ENCODE measurements around the gene ITGBL1.
A peak's percentile ranks its signal among the peaks of the same experiment; 100 is the strongest.

ITGBL1 gene

GRCh38 chr13:101453784-101454201 lies 1.3 kb downstream of the ITGBL1 start:
- H3K4me3 ChIP-seq (ENCODE audit: low read length in 2 of 2), result peak overlapping the region in 1 of 2 donors; percentile 69
- no peaks in the 10 kb centered on the region for H3K36me3 ChIP-seq (ENCODE audit: control insufficient read depth in 2 of 2, insufficient read depth in 2 of 2, low read length in 2 of 2)
- peaks cover 4% of the 10 kb centered on the region for H3K4me1 ChIP-seq (ENCODE audit: control insufficient read depth, insufficient read depth, low read length)
- peaks cover 2 to 12% of the 10 kb centered on the region in 2 donors for H3K27me3 ChIP-seq (ENCODE audit: control insufficient read depth in 1 of 2, insufficient read depth in 2 of 2, low read length in 2 of 2)
- no peak overlapping the region for H3K27ac ChIP-seq (ENCODE audit: low read length)
- H3K9me3 ChIP-seq (ENCODE audit: control insufficient read depth in 2 of 2, low read length in 2 of 2), result no peaks in the 10 kb centered on the region
- H3K9ac ChIP-seq (ENCODE audit: low read length in 2 of 2), result no peak overlapping the region

- H3K9me3 ChIP-seq (ENCODE audit: control insufficient read depth in 2 of 2, low read length in 2 of 2), result no peaks in the 10 kb centered on the region
- no peak overlapping the region for H3K4me3 ChIP-seq (ENCODE audit: low read length in 2 of 2)
- H3K27ac ChIP-seq (ENCODE audit: low read length), result no peak overlapping the region
Measured at GRCh38 chr13:101454767-101455166, 2.3 kb downstream of the ITGBL1 start.

GRCh38 chr13:101455863-101456262 lies 3.4 kb downstream of the ITGBL1 start:
- H3K27me3 ChIP-seq (ENCODE audit: control insufficient read depth in 1 of 2, insufficient read depth in 2 of 2, low read length in 2 of 2), result peaks cover under 1 to 12% of the 10 kb centered on the region in 2 donors
- H3K9ac ChIP-seq (ENCODE audit: low read length in 2 of 2), result no peak overlapping the region
- H3K4me1 ChIP-seq (ENCODE audit: control insufficient read depth, insufficient read depth, low read length), result peaks cover 4% of the 10 kb centered on the region
- H3K9me3 ChIP-seq (ENCODE audit: control insufficient read depth in 2 of 2, low read length in 2 of 2), result no peaks in the 10 kb centered on the region
- H3K27ac ChIP-seq (ENCODE audit: low read length), result no peak overlapping the region
- no peaks in the 10 kb centered on the region for H3K36me3 ChIP-seq (ENCODE audit: control insufficient read depth in 2 of 2, insufficient read depth in 2 of 2, low read length in 2 of 2)
- no peak overlapping the region for H3K4me3 ChIP-seq (ENCODE audit: low read length in 2 of 2)

More at GRCh38 chr13:101454767-101455166, 2.3 kb downstream of the ITGBL1 start:
- peaks cover 4% of the 10 kb centered on the region for H3K4me1 ChIP-seq (ENCODE audit: control insufficient read depth, insufficient read depth, low read length)
- no peak overlapping the region for H3K9ac ChIP-seq (ENCODE audit: low read length in 2 of 2)
- no peaks in the 10 kb centered on the region for H3K36me3 ChIP-seq (ENCODE audit: control insufficient read depth in 2 of 2, insufficient read depth in 2 of 2, low read length in 2 of 2)
- H3K27me3 ChIP-seq (ENCODE audit: control insufficient read depth in 1 of 2, insufficient read depth in 2 of 2, low read length in 2 of 2), result peaks cover 2 to 12% of the 10 kb centered on the region in 2 donors

GRCh38 chr13:101457176-101457575 lies 4.7 kb downstream of the ITGBL1 start:
- Histone ChIP-seq H3K4me3 (ENCODE audit: low read length in 2 of 2) (no peak overlapping the region), H3K27ac (ENCODE audit: low read length) (no peak overlapping the region)

GRCh38 chr13:101465877-101466276 lies 13.4 kb downstream of the ITGBL1 start:
- Histone ChIP-seq H3K36me3 (ENCODE audit: control insufficient read depth in 2 of 2, insufficient read depth in 2 of 2, low read length in 2 of 2) (no peaks in the 10 kb centered on the region), H3K4me3 (ENCODE audit: low read length in 2 of 2) (no peak overlapping the region), H3K9me3 (ENCODE audit: control insufficient read depth in 2 of 2, low read length in 2 of 2) (no peaks in the 10 kb centered on the region), H3K4me1 (ENCODE audit: control insufficient read depth, insufficient read depth, low read length) (no peaks in the 10 kb centered on the region), H3K27me3 (ENCODE audit: control insufficient read depth in 1 of 2, insufficient read depth in 2 of 2, low read length in 2 of 2) (no peaks in the 10 kb centered on the region), H3K27ac (ENCODE audit: low read length) (no peak overlapping the region), H3K9ac (ENCODE audit: low read length in 2 of 2) (no peak overlapping the region)

More at GRCh38 chr13:101457176-101457575, 4.7 kb downstream of the ITGBL1 start:
- peaks cover 4% of the 10 kb centered on the region for H3K4me1 ChIP-seq (ENCODE audit: control insufficient read depth, insufficient read depth, low read length)
- no peaks in the 10 kb centered on the region for H3K36me3 ChIP-seq (ENCODE audit: control insufficient read depth in 2 of 2, insufficient read depth in 2 of 2, low read length in 2 of 2)
- H3K9ac ChIP-seq (ENCODE audit: low read length in 2 of 2), result no peak overlapping the region
- peaks cover 0 to 10% of the 10 kb centered on the region in 2 donors for H3K27me3 ChIP-seq (ENCODE audit: control insufficient read depth in 1 of 2, insufficient read depth in 2 of 2, low read length in 2 of 2)
- H3K9me3 ChIP-seq (ENCODE audit: control insufficient read depth in 2 of 2, low read length in 2 of 2), result no peaks in the 10 kb centered on the region

GRCh38 chr13:101467415-101467814 lies 14.9 kb downstream of the ITGBL1 start:
- Histone ChIP-seq H3K4me3 (ENCODE audit: low read length in 2 of 2) (no peak overlapping the region), H3K4me1 (ENCODE audit: control insufficient read depth, insufficient read depth, low read length) (no peaks in the 10 kb centered on the region), H3K9ac (ENCODE audit: low read length in 2 of 2) (no peak overlapping the region), H3K9me3 (ENCODE audit: control insufficient read depth in 2 of 2, low read length in 2 of 2) (no peaks in the 10 kb centered on the region), H3K36me3 (ENCODE audit: control insufficient read depth in 2 of 2, insufficient read depth in 2 of 2, low read length in 2 of 2) (no peaks in the 10 kb centered on the region), H3K27ac (ENCODE audit: low read length) (no peak overlapping the region), H3K27me3 (ENCODE audit: control insufficient read depth in 1 of 2, insufficient read depth in 2 of 2, low read length in 2 of 2) (no peaks in the 10 kb centered on the region)

- H3K9me3 ChIP-seq (ENCODE audit: control insufficient read depth in 2 of 2, low read length in 2 of 2), result peaks cover 0 to 3% of the 10 kb centered on the region in 2 donors
- no peaks in the 10 kb centered on the region for H3K36me3 ChIP-seq (ENCODE audit: control insufficient read depth in 2 of 2, insufficient read depth in 2 of 2, low read length in 2 of 2)
- H3K4me1 ChIP-seq (ENCODE audit: control insufficient read depth, insufficient read depth, low read length), result no peaks in the 10 kb centered on the region
- no peak overlapping the region for H3K4me3 ChIP-seq (ENCODE audit: low read length in 2 of 2)
- H3K27ac ChIP-seq (ENCODE audit: low read length), result no peak overlapping the region
- no peaks in the 10 kb centered on the region for H3K27me3 ChIP-seq (ENCODE audit: control insufficient read depth in 1 of 2, insufficient read depth in 2 of 2, low read length in 2 of 2)
- no peak overlapping the region for H3K9ac ChIP-seq (ENCODE audit: low read length in 2 of 2)
Measured at GRCh38 chr13:101473458-101473857, 21.0 kb downstream of the ITGBL1 start.

- Histone ChIP-seq H3K9ac (ENCODE audit: low read length in 2 of 2) (no peak overlapping the region), H3K36me3 (ENCODE audit: control insufficient read depth in 2 of 2, insufficient read depth in 2 of 2, low read length in 2 of 2) (no peaks in the 10 kb centered on the region), H3K4me1 (ENCODE audit: control insufficient read depth, insufficient read depth, low read length) (no peaks in the 10 kb centered on the region), H3K4me3 (ENCODE audit: low read length in 2 of 2) (no peak overlapping the region), H3K27me3 (ENCODE audit: control insufficient read depth in 1 of 2, insufficient read depth in 2 of 2, low read length in 2 of 2) (no peaks in the 10 kb centered on the region), H3K9me3 (ENCODE audit: control insufficient read depth in 2 of 2, low read length in 2 of 2) (peaks cover 0 to 3% of the 10 kb centered on the region in 2 donors), H3K27ac (ENCODE audit: low read length) (no peak overlapping the region)
Measured at GRCh38 chr13:101474419-101474957, 22.0 kb downstream of the ITGBL1 start.

- H3K27me3 ChIP-seq (ENCODE audit: control insufficient read depth in 1 of 2, insufficient read depth in 2 of 2, low read length in 2 of 2), result no peaks in the 10 kb centered on the region
- no peaks in the 10 kb centered on the region for H3K4me1 ChIP-seq (ENCODE audit: control insufficient read depth, insufficient read depth, low read length)
- no peaks in the 10 kb centered on the region for H3K36me3 ChIP-seq (ENCODE audit: control insufficient read depth in 2 of 2, insufficient read depth in 2 of 2, low read length in 2 of 2)
- peaks cover 0 to 3% of the 10 kb centered on the region in 2 donors for H3K9me3 ChIP-seq (ENCODE audit: control insufficient read depth in 2 of 2, low read length in 2 of 2)
- no peak overlapping the region for H3K27ac ChIP-seq (ENCODE audit: low read length)
- H3K4me3 ChIP-seq (ENCODE audit: low read length in 2 of 2), result no peak overlapping the region
- no peak overlapping the region for H3K9ac ChIP-seq (ENCODE audit: low read length in 2 of 2)
Measured at GRCh38 chr13:101475536-101475935, 23.1 kb downstream of the ITGBL1 start.

GRCh38 chr13:101481421-101481820 lies 28.9 kb downstream of the ITGBL1 start:
- no peaks in the 10 kb centered on the region for H3K4me1 ChIP-seq (ENCODE audit: control insufficient read depth, insufficient read depth, low read length)
- no peaks in the 10 kb centered on the region for H3K9me3 ChIP-seq (ENCODE audit: control insufficient read depth in 2 of 2, low read length in 2 of 2)

GRCh38 chr13:101486708-101487437 lies 34.4 kb downstream of the ITGBL1 start:
- Histone ChIP-seq H3K9me3 (ENCODE audit: control insufficient read depth in 2 of 2, low read length in 2 of 2) (no peaks in the 10 kb centered on the region), H3K4me3 (ENCODE audit: low read length in 2 of 2) (no peak overlapping the region), H3K36me3 (ENCODE audit: control insufficient read depth in 2 of 2, insufficient read depth in 2 of 2, low read length in 2 of 2) (no peaks in the 10 kb centered on the region), H3K27ac (ENCODE audit: low read length) (no peak overlapping the region), H3K4me1 (ENCODE audit: control insufficient read depth, insufficient read depth, low read length) (no peaks in the 10 kb centered on the region), H3K9ac (ENCODE audit: low read length in 2 of 2) (no peak overlapping the region), H3K27me3 (ENCODE audit: control insufficient read depth in 1 of 2, insufficient read depth in 2 of 2, low read length in 2 of 2) (no peaks in the 10 kb centered on the region)

More at GRCh38 chr13:101481421-101481820, 28.9 kb downstream of the ITGBL1 start:
- H3K27me3 ChIP-seq (ENCODE audit: control insufficient read depth in 1 of 2, insufficient read depth in 2 of 2, low read length in 2 of 2), result no peaks in the 10 kb centered on the region
- no peaks in the 10 kb centered on the region for H3K36me3 ChIP-seq (ENCODE audit: control insufficient read depth in 2 of 2, insufficient read depth in 2 of 2, low read length in 2 of 2)
- no peak overlapping the region for H3K4me3 ChIP-seq (ENCODE audit: low read length in 2 of 2)
- no peak overlapping the region for H3K9ac ChIP-seq (ENCODE audit: low read length in 2 of 2)
- no peak overlapping the region for H3K27ac ChIP-seq (ENCODE audit: low read length)

All from stomach smooth muscle (tissue), 2 donors.